Calu3 (cell line): Measurements from ENCODE around the gene CNKSR1. TPM values are rescaled to one million over a fixed set of nuclear protein-coding genes. Genes with fewer than 3 reads are reported as not detected.

Experiments used
- BruUV-seq: library from RNA; stranded (reverse); fragments of 400-500 nt; replicated peaks from 2 replicates; lab custom pipeline; 2021; lab: Mats Ljungman, UMichigan
- CTCF ChIA-PET: fragments of 300-600 bp; sonication (Branson Sonifier 250); formaldehyde crosslinking; loops from one replicate; lab custom pipeline; 2022; ENCODE audit warnings: antibody characterized with exemption; lab: Charles Lee
- DNase-seq: peaks from one replicate; pipeline ENCODE4 v3.0.0; 2022
- H3K27ac Mint-ChIP-seq: one replicate; pipeline ENCODE4 v1.8.0; 2022; ENCODE audit warnings: mixed read lengths; ENCODE audit not compliant: unreplicated experiment
- H3K27me3 Mint-ChIP-seq: one replicate; pipeline ENCODE4 v1.8.0; 2022; ENCODE audit warnings: mixed read lengths; ENCODE audit not compliant: unreplicated experiment
- H3K36me3 Mint-ChIP-seq: one replicate; pipeline ENCODE4 v1.8.0; 2022; ENCODE audit warnings: mild to moderate bottlenecking, moderate library complexity, mixed read lengths; ENCODE audit not compliant: insufficient read depth, unreplicated experiment
- H3K4me1 Mint-ChIP-seq: one replicate; pipeline ENCODE4 v1.8.0; 2022; ENCODE audit warnings: mild to moderate bottlenecking, low read depth, mixed read lengths; ENCODE audit not compliant: unreplicated experiment
- H3K4me3 Mint-ChIP-seq: one replicate; pipeline ENCODE4 v1.8.0; 2022; ENCODE audit warnings: mild to moderate bottlenecking, low read depth, moderate library complexity, mixed read lengths; ENCODE audit not compliant: unreplicated experiment
- H3K9me3 Mint-ChIP-seq: one replicate; pipeline ENCODE4 v1.8.0; 2022; ENCODE audit warnings: low read depth, mixed read lengths; ENCODE audit not compliant: unreplicated experiment
- intact Hi-C: fragments of 100-400 bp; cut with micrococcal nuclease; formaldehyde crosslinking; loops from one replicate; pipeline ENCODE4 v1.10.0; 2022; ENCODE audit not compliant: unreplicated experiment
- total RNA-seq: library from RNA; stranded (reverse); gene quantifications from 2 replicates; pipeline ENCODE4 v1.2.3, GENCODE V29; 2022
- TF ChIP-seq, protein P1 (sequence below): fragments of 200-600 bp; IDR thresholded peaks from one replicate; pipeline ENCODE4 v1.8.0; 2022; ENCODE audit warnings: antibody characterized with exemption; ENCODE audit not compliant: unreplicated experiment

CNKSR1 gene
- total RNA-seq, 1 experiment from 2014 or later = 28.1 TPM

- peaks cover 24% of the 10 kb centered on the region for H3K27me3 Mint-ChIP-seq
- no peak overlapping the region for H3K27ac Mint-ChIP-seq
- CTCF ChIA-PET = no interaction called here
- no peaks in the 10 kb centered on the region for H3K36me3 Mint-ChIP-seq
- no peak overlapping the region for H3K4me3 Mint-ChIP-seq
- no peaks in the 10 kb centered on the region for H3K4me1 Mint-ChIP-seq
- no TSS peak for BruUV-seq
- intact Hi-C loops = no loop called here
- DNase-seq = no peak
- TF ChIP-seq, protein P1, sequence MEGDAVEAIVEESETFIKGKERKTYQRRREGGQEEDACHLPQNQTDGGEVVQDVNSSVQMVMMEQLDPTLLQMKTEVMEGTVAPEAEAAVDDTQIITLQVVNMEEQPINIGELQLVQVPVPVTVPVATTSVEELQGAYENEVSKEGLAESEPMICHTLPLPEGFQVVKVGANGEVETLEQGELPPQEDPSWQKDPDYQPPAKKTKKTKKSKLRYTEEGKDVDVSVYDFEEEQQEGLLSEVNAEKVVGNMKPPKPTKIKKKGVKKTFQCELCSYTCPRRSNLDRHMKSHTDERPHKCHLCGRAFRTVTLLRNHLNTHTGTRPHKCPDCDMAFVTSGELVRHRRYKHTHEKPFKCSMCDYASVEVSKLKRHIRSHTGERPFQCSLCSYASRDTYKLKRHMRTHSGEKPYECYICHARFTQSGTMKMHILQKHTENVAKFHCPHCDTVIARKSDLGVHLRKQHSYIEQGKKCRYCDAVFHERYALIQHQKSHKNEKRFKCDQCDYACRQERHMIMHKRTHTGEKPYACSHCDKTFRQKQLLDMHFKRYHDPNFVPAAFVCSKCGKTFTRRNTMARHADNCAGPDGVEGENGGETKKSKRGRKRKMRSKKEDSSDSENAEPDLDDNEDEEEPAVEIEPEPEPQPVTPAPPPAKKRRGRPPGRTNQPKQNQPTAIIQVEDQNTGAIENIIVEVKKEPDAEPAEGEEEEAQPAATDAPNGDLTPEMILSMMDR = no peak
- H3K9me3 Mint-ChIP-seq = no peaks in the 10 kb centered on the region
Measured at GRCh38 chr1:26212726-26213125, 35.4 kb downstream of the CNKSR1 start.

DNA sequence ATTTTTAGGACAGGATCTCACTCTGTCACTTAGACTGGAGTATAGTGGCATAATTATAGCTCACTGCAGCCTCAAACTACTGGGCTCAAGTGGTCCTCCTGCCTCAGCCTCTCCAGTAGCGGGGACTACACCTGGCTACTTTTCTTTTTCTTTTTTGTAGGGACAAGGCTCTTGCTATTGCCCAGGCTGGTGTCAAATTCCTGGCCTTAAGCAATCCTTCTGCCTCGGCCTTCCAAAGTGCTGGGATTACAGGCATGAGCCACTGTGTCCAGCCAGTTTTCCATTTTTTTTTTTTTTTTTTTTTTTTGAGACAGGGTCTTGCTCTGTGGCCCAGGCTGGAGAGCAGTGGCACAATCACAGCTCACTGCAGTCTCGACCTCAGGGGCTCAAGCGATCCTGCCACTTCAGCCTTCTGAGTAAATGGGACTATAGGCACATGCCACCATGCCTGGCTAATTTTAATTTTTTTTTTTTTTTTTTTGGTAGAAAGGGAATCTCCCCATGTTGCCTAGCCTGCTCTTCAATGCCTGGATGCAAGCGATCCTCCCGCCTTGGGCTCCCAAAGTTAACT lies 36.1 kb downstream of the CNKSR1 start:
- TF ChIP-seq, protein P1 = no peak
- H3K4me1 Mint-ChIP-seq = no peaks in the 10 kb centered on the region
- peaks cover 24% of the 10 kb centered on the region for H3K27me3 Mint-ChIP-seq
- H3K9me3 Mint-ChIP-seq = no peaks in the 10 kb centered on the region
- no TSS peak for BruUV-seq
- CTCF ChIA-PET = interaction anchor here (0.7 kb wide), 1 partner anchor 109 kb away, joined by 3 read pairs; no protein-coding TSS in a partner anchor
- intact Hi-C loops = no loop called here
- DNase-seq = no peak
- no peak overlapping the region for H3K4me3 Mint-ChIP-seq
- H3K27ac Mint-ChIP-seq = no peak overlapping the region
- H3K36me3 Mint-ChIP-seq = no peaks in the 10 kb centered on the region

DNA sequence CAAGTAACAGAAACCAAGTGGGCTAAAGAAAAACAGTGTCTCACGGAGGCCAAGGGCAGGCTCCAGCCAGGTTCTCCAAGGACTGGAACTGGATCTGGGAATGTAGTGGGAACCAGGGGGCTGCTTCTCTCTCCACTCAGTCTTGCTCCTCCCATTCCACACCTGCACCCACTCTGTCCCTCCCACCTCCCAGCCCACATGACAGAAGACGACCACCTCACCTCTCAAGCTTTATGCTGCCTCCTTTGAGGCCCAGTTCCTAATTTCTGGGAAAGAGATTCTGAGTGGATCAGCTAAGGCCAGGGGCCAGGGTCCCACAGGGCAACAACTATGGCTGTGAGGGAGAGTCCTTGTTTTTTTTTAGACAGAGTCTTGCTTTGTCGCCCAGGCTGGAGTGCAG lies 38.0 kb downstream of the CNKSR1 start:
- Mint-ChIP-seq H3K27ac (no peak overlapping the region), H3K36me3 (no peaks in the 10 kb centered on the region), H3K27me3 (peaks cover 13% of the 10 kb centered on the region), H3K9me3 (no peaks in the 10 kb centered on the region), H3K4me3 (no peak overlapping the region), H3K4me1 (no peaks in the 10 kb centered on the region)
- no TSS peak for BruUV-seq
- CTCF ChIA-PET = no interaction called here
- no peak for DNase-seq
- TF ChIP-seq, protein P1 = no peak
- intact Hi-C loops = no loop called here

- intact Hi-C loops = no loop called here
- Mint-ChIP-seq H3K4me3 (no peak overlapping the region), H3K4me1 (no peaks in the 10 kb centered on the region), H3K9me3 (no peaks in the 10 kb centered on the region), H3K27ac (no peak overlapping the region), H3K36me3 (peaks cover 4% of the 10 kb centered on the region), H3K27me3 (no peaks in the 10 kb centered on the region)
- TF ChIP-seq, protein P1 = no peak
- BruUV-seq = no TSS peak
- CTCF ChIA-PET = no interaction called here
- DNase-seq = no peak
Measured at GRCh38 chr1:26218906-26219494, 41.7 kb downstream of the CNKSR1 start.
